ENCODE results near the gene CLSTN2.

DNA sequence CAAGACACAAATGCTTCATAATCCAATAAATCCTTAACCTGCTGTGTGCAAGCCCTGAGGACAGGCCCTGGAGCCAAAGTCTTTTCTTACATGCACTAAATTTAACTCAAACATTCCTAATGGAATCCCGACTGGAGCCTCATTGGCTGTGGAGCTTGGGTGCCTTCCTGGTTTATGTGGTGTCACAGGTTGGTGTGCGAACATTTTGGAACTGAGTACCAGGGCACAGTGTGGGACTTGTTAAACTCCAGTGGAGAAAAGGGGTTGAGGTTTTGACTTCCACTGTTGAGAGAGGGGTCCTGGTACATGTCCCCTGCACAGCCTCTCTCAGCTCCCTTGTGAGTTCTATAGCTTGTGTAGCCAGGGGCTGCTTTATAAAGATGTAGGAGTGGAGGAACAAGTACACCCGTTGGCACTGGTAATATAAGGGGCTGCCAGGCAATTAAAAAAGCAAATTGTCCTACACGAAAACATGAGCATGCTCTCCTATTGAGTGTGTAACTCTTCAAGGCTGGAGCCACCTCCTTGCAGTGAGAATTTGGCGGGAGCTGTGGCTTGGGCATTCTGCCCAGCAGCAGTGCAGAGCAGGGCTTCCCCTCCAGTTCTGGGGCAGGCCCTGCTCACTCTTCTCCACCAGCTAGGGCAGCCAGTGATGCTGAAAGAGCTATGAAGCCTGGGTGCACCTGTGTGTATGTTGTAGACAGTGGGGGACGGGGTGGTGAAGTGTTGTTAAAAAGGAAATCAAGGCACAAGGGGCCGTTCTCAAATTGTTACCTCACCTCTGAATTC is 218.1 kb downstream of the CLSTN2 start:
- no peak for TF ChIP-seq POLR2AphosphoS5 (IDR thresholded peaks at IDR 0.05; ENCODE audit: low read depth, low read length)
- no peak for TF ChIP-seq POLR2A (IDR thresholded peaks at IDR 0.05; ENCODE audit: low read depth, low read length)
- no peak for TF ChIP-seq POU2F2 (IDR thresholded peaks at IDR 0.05; ENCODE audit: low read depth, low read length)
- TF ChIP-seq TAF1 (IDR thresholded peaks at IDR 0.05; ENCODE audit: low read depth, low read length): no peak
- TF ChIP-seq SPI1 (IDR thresholded peaks at IDR 0.05; ENCODE audit: low read depth, low read length): no peak
- no peak for TF ChIP-seq PAX5 (IDR thresholded peaks at IDR 0.05; ENCODE audit: insufficient read depth, low read length, severe bottlenecking)
